Neural progenitor cell (in vitro differentiated cells): ENCODE data around the gene MRPS27. TPM values are rescaled to one million over a fixed set of nuclear protein-coding genes. Genes with fewer than 3 reads are reported as not detected.
A peak's percentile ranks its signal among the peaks of the same experiment; 100 is the strongest.

Experiments used
- DNase-seq: peaks from one replicate; pipeline ENCODE4 v3.0.0-alpha.2; 2016; ENCODE audit warnings: low spot score
- H2AFZ ChIP-seq: fragments of 200-600 bp; sonication (generic); replicated peaks from 2 replicates; pipeline ENCODE4 v1.6.1; 2016; ENCODE audit warnings: antibody characterized with exemption
- H3F3A ChIP-seq: fragments of 200-600 bp; sonication (generic); 2 replicates; pipeline ENCODE4 v1.6.1; 2016; ENCODE audit warnings: antibody characterized with exemption, low read depth
- H3K27ac ChIP-seq: fragments of 200-600 bp; sonication (generic); 2 replicates; pipeline ENCODE4 v1.5.1; 2016; ENCODE audit warnings: mild to moderate bottlenecking
- H3K27me3 ChIP-seq: fragments of 200-600 bp; sonication (generic); 2 replicates; pipeline ENCODE4 v1.6.1; 2016; ENCODE audit warnings: mild to moderate bottlenecking, moderate library complexity
- H3K36me3 ChIP-seq: fragments of 200-600 bp; sonication (generic); 2 replicates; pipeline ENCODE4 v1.5.1; 2016
- H3K4me1 ChIP-seq: fragments of 200-600 bp; sonication (generic); 2 replicates; pipeline ENCODE4 v1.6.1; 2016; ENCODE audit warnings: mixed run types
- H3K4me2 ChIP-seq: fragments of 200-600 bp; sonication (generic); 2 replicates; pipeline ENCODE4 v1.6.1; 2016
- H3K4me3 ChIP-seq: fragments of 200-600 bp; sonication (generic); 2 replicates; pipeline ENCODE4 v1.5.1; 2016
- H3K79me2 ChIP-seq: fragments of 200-600 bp; sonication (generic); 2 replicates; pipeline ENCODE4 v1.6.1; 2016; ENCODE audit warnings: low read depth
- H3K9ac ChIP-seq: fragments of 200-600 bp; sonication (generic); 2 replicates; pipeline ENCODE4 v1.6.1; 2016
- H3K9me3 ChIP-seq: fragments of 200-600 bp; sonication (generic); 2 replicates; pipeline ENCODE4 v1.5.1; 2016; ENCODE audit warnings: low read depth
- H4K20me1 ChIP-seq: fragments of 200-600 bp; sonication (generic); 2 replicates; pipeline ENCODE4 v1.6.1; 2016; ENCODE audit warnings: low read depth
- H3K27ac Mint-ChIP-seq: 3 replicates; pipeline ENCODE4 v1.8.0; 2021; ENCODE audit warnings: mixed read lengths
- H3K27me3 Mint-ChIP-seq: 2 replicates; pipeline ENCODE4 v1.8.0; 2022; ENCODE audit warnings: low read depth, mild to moderate bottlenecking, inconsistent platforms, moderate library complexity, mixed read lengths; ENCODE audit not compliant: insufficient read depth
- H3K36me3 Mint-ChIP-seq: 3 replicates; pipeline ENCODE4 v1.8.0; 2021; ENCODE audit warnings: mixed read lengths
- H3K4me1 Mint-ChIP-seq: 3 replicates; pipeline ENCODE4 v1.8.0; 2021; ENCODE audit warnings: mixed read lengths
- H3K4me3 Mint-ChIP-seq: 3 replicates; pipeline ENCODE4 v1.8.0; 2021; ENCODE audit warnings: mild to moderate bottlenecking, moderate library complexity, mixed read lengths
- H3K9me3 Mint-ChIP-seq: 3 replicates; pipeline ENCODE4 v1.8.0; 2020; ENCODE audit warnings: mixed read lengths
- CTCF ChIP-seq: fragments of 200-600 bp; sonication (generic); IDR thresholded peaks from 2 replicates; pipeline ENCODE4 v1.5.1; 2017; ENCODE audit warnings: antibody characterized with exemption, mild to moderate bottlenecking
- EZH2 ChIP-seq: fragments of 200-600 bp; sonication (generic); IDR thresholded peaks from 2 replicates; pipeline ENCODE4 v1.6.1; 2017; ENCODE audit warnings: antibody characterized with exemption, mild to moderate bottlenecking, moderate library complexity
- EZH2phosphoT487 ChIP-seq: fragments of 200-600 bp; sonication (generic); IDR thresholded peaks from 2 replicates; pipeline ENCODE4 v1.6.1; 2017; ENCODE audit warnings: antibody characterized with exemption
- total RNA-seq: library from RNA; depleted of rRNA; stranded (reverse); fragments of >200 nt; gene quantifications from 2 replicates; pipeline ENCODE4 v1.2.3, GENCODE V29; 2015; ENCODE audit warnings: low replicate concordance

The MRPS27 gene
- total RNA-seq, 1 donor from 2014 or later = 154 TPM

- no peak overlapping the region for H3K27ac ChIP-seq
- Mint-ChIP-seq H3K36me3 (peaks cover 24% of the 10 kb centered on the region), H3K9me3 (no peaks in the 10 kb centered on the region), H3K27me3 (no peaks in the 10 kb centered on the region), H3K4me1 (peaks cover 8% of the 10 kb centered on the region), H3K27ac (no peak overlapping the region), H3K4me3 (no peak overlapping the region)
- no peak for DNase-seq
- H3K79me2 ChIP-seq = peaks cover 64% of the 10 kb centered on the region
- peaks cover 4% of the 10 kb centered on the region for H3K4me1 ChIP-seq
- H3K27me3 ChIP-seq = no peaks in the 10 kb centered on the region
- peaks cover 2% of the 10 kb centered on the region for H3F3A ChIP-seq
- H2AFZ ChIP-seq = no peak overlapping the region
- peaks cover 9% of the 10 kb centered on the region for H3K36me3 ChIP-seq
- H3K4me3 ChIP-seq = no peak overlapping the region
- H4K20me1 ChIP-seq = no peaks in the 10 kb centered on the region
- H3K9me3 ChIP-seq = no peaks in the 10 kb centered on the region
- no peak overlapping the region for H3K4me2 ChIP-seq
- TF ChIP-seq CTCF (peak; percentile 11), EZH2 (no peak)
- H3K9ac ChIP-seq = no peak overlapping the region
Observed at GRCh38 chr5:72314571-72315172, 5.4 kb downstream of the MRPS27 start.

- Histone ChIP-seq H2AFZ (no peak overlapping the region), H3K27ac (no peak overlapping the region), H3K4me3 (no peak overlapping the region), H3F3A (peaks cover 12% of the 10 kb centered on the region), H4K20me1 (no peaks in the 10 kb centered on the region), H3K4me1 (no peaks in the 10 kb centered on the region), H3K36me3 (peaks cover 9% of the 10 kb centered on the region), H3K27me3 (no peaks in the 10 kb centered on the region), H3K9ac (no peak overlapping the region), H3K4me2 (no peak overlapping the region), H3K9me3 (no peaks in the 10 kb centered on the region), H3K79me2 (peaks cover 49% of the 10 kb centered on the region)
- Mint-ChIP-seq H3K4me3 (no peak overlapping the region), H3K27me3 (peaks cover 3% of the 10 kb centered on the region), H3K27ac (no peak overlapping the region), H3K4me1 (peaks cover 7% of the 10 kb centered on the region), H3K36me3 (peaks cover 28% of the 10 kb centered on the region), H3K9me3 (no peaks in the 10 kb centered on the region)
- no peak for DNase-seq
- TF ChIP-seq CTCF (no peak), EZH2phosphoT487 (no peak), EZH2 (no peak)
Observed at GRCh38 chr5:72313141-72313540, 6.9 kb downstream of the MRPS27 start.

- no peak overlapping the region for H2AFZ ChIP-seq
Observed at GRCh38 chr5:72308853-72309191, 11.2 kb downstream of the MRPS27 start.

More at GRCh38 chr5:72308853-72309191, 11.2 kb downstream of the MRPS27 start:
- Histone ChIP-seq H3K27ac (peak overlapping the region; percentile 57), H3K4me1 (peaks cover 14% of the 10 kb centered on the region), H3K4me3 (no peak overlapping the region), H3K36me3 (peaks cover 9% of the 10 kb centered on the region), H3K9me3 (no peaks in the 10 kb centered on the region), H3K4me2 (peak overlapping the region; percentile 4), H3F3A (peaks cover 29% of the 10 kb centered on the region), H3K9ac (no peak overlapping the region), H4K20me1 (no peaks in the 10 kb centered on the region), H3K79me2 (peaks cover 50% of the 10 kb centered on the region), H3K27me3 (no peaks in the 10 kb centered on the region)
- H3K27ac Mint-ChIP-seq = peak overlapping the region; percentile 99
- no peak for DNase-seq
- H3K36me3 Mint-ChIP-seq = peaks cover 23% of the 10 kb centered on the region
- TF ChIP-seq EZH2phosphoT487 = no peak
- TF ChIP-seq CTCF = no peak
- no peak for TF ChIP-seq EZH2
- peaks cover 15% of the 10 kb centered on the region for H3K4me1 Mint-ChIP-seq
- peak overlapping the region; percentile 87 for H3K4me3 Mint-ChIP-seq
- H3K27me3 Mint-ChIP-seq = peaks cover 3% of the 10 kb centered on the region
- no peaks in the 10 kb centered on the region for H3K9me3 Mint-ChIP-seq
